HG02623 (cell line): ENCODE measurements around the gene DIP2C.
"Not testable (repeated sequence)": the region's sequence is repeated elsewhere in the genome, so short reads cannot be mapped to it uniquely, and the experiment has no call there.

ENCODE experiments used
- ATAC-seq: cut with Tn5 transposase; IDR thresholded peaks from one replicate; pipeline ENCODE4 v1.9.1; 2021; ENCODE audit warnings: moderate library complexity; ENCODE audit not compliant: unreplicated experiment

DIP2C gene

DNA sequence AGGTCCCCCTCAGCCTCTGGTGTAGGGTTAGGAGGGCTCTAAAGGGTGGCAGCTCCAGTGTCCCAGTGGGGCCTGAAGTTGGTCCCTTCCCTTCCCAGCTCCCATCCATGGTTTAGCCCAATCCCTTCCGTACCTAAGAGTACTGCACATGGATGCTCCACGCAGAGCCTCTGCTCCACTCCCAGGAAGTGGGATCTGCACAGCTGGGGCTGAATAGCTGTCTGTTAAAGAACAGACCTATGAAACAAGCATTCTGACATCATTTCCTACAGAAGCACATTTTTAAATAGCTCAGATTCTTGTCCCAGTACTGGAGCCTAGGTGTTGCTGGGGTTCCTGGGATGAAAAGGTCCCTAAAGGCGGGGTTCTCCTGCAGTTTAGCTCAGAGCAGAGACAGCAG, 418.3 kb downstream of the DIP2C start:
- no peak for ATAC-seq

DNA sequence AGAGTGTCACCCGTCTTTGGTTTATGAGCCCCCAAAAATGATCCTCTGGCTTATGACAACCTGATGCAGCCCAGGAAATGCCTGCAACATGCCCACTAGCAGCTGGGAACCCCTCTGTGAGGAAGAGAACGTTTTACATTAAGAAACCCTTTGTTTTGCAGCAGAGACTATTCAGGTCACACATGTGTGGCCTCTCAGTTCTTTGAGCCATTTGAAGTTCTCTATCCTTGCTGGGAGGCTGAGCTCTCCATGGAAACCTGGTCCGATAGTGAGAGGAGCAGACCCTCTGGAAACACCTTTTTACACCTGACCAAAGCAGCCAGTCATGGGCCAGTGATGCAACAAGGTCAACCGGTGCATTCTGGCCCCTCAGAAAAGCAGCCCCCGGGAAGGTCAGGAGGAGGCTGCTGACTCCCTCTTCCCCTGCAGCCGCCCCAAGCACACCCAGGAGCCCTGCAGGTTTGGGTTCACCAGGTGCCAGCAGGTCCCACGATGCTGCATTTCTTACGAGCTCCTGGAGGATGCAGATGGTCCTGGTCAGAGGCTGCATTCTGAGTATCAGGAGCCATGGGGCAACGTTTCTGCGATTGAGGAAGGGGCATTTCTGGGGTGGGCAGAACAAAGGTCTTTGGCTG, 419.9 kb downstream of the DIP2C start:
- ATAC-seq: no peak

DNA sequence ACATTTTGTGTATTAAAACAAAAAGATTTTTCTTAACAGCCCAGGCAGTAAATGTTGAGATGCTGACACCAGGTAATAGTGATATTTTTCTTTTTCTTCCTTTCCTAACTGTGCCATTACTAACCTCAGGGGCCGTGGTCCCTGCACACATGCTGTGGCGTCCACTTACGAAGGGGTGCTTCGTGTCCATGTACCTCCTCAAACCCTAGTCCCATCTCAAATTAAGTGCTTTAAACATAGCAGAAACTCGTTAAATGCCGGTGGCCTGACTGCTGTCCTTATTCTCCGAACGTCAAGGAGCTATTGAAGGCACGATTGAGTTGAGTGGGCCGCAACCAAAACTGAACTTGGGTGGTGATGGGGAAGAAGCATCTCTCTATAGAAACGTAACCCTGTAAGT, 421.8 kb downstream of the DIP2C start:
- no peak for ATAC-seq

DNA sequence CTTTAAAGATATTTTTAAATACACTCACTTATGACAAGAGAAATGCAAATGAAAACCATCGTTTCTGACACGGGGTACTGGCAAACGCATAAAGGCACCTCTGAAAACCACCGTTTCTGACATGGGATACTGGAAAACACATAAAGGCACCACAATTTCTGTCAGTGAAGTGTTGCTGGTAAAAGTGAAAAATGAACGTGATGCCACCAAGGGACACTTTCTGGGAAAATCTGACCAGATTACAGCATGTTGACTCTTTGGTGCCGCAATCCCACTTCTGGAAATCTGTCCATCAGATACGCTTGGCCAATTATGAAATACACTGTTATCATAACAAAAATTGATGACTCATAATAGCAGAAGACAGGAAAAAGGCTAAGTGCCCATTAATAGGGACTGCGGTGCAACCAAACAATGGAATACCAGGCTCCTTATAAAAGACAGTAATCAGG, 422.5 kb downstream of the DIP2C start:
- no peak for ATAC-seq

DNA sequence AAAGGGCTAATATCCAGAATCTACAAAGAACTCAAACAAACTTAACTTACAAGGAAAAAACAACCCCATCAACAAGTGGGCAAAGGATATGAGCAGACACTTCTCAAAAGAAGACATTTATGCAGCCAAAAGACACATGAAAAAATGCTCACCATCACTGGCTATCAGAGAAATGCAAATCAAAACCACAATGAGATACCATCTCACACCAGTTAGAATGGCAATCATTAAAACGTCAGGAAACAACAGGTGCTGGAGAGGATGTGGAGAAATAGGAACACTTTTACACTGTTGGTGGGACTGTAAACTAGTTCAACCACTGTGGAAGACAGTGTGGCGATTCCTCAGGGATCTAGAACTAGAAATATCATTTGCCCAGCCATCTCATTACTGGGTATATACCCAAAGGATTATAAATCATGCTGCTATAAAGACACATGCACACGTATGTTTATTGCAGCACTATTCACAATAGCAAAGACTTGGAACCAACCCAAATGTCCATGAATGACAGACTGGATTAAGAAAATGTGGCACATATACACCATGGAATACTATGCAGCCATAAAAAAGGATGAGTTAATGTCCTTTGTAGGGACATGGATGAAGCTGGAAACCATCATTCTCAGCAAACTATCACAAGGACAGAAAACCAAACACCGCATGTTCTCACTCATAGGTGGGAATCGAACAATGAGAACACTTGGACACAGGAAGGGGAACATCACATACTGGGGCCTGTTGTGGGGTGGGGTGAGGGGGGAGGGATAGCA, 423.5 kb downstream of the DIP2C start:
- not testable (repeated sequence) for ATAC-seq

DNA sequence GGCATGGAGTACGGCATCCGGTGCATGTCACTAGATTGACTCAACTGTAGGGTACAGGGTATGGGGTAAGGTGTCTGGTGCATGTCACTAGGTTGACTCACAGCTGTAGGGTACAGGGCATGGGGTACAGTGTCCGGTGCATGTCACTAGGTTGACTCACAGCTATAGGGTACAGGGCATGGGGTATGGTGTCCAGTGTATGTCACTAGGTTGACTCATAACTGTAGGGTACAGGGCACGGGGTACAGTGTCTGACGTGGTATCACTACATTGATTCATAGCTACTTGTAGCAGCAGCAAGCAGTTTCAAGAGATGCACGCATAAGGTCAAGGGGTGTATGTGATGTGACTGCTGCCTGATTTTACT, 424.4 kb downstream of the DIP2C start:
- not testable (repeated sequence) for ATAC-seq

DNA sequence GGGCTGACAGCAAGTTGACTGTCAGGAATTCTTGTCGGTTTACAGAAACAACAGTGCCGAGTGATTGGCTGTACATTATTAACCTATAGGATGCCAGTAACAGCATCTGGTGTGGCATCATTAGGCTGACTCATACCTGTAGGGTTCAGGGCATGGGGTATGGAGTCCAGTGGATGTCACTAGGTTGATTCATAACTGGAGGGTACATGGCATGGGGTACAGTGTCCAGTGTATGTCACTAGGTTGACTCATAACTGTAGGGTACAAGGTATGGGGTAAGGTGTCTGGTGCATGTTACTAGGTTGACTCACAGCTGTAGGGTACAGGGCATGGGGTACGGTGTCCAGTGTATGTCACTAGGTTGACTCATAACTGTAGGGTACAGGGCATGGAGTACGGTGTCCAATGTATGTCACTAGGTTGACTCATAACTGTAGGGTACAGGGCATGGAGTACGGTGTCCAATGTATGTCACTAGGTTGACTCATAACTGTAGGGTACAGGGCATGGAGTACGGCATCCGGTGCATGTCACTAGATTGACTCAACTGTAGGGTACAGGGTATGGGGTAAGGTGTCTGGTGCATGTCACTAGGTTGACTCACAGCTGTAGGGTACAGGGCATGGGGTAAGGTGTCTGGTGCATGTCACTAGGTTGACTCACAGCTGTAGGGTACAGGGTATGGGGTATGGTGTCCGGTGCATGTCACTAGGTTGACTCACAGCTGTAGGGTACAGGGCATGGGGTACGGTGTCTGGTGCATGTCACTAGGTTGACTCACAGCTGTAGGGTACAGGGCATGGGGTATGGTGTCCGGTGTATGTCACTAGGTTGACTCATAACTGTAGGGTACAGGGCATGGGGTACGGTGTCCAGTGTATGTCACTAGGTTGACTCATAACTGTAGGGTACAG, 425.1 kb downstream of the DIP2C start:
- ATAC-seq: not testable (repeated sequence)

DNA sequence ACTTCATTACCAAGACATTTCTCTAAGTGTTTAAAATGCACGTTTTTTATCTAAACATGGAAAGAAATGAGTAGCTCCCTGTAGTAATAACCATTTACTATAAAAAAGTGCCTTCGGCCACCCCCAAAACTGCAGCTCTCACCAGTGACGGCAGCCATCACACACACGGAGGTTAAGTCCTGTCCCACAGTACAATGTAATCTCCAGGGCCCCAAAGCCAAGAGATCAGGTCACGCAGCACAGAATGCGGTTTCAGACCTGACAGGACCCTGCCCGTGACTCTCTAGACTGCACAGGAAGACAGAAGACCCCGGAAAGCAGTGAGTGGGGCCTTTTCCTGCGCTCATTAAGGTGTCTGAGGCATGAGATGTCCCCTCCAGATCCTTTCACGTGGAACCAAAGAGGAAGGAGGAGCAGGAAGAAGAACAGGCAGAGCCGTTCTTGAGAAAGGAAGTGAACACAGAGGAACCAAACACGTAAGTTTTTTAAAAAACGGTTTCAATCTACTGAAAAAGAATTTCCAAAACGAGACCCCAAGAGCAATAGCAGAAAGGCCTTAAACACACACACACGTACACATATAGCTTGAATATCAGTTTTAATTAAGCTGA, 428.5 kb downstream of the DIP2C start:
- no peak for ATAC-seq

DNA sequence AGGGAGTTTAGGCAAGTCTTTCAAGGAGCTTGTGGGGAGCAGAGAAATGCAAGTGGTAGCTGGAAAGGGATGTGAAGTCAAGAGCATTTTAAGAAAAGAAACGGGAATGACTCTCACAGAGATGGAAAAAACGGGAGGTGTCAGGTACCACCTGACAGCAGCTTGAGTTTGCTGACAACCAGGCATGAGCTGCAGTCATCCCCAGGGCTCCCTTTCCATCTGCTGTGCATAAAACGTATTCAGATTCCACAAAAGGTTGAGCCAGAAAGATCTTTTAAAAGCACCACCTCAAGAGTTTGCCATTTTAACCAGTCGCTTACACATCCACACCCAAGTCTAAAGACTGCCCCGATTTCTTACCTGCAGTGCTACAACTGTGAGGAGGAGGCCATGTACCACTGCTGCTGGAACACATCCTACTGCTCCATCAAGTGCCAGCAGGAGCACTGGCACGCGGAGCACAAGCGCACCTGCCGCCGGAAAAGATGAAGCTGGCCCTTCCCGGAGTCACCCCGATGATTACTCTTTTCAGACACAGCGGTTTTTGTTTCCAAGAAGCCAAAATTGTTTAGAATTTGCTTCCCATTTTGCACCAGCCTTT, 437.4 kb downstream of the DIP2C start:
- no peak for ATAC-seq

DNA sequence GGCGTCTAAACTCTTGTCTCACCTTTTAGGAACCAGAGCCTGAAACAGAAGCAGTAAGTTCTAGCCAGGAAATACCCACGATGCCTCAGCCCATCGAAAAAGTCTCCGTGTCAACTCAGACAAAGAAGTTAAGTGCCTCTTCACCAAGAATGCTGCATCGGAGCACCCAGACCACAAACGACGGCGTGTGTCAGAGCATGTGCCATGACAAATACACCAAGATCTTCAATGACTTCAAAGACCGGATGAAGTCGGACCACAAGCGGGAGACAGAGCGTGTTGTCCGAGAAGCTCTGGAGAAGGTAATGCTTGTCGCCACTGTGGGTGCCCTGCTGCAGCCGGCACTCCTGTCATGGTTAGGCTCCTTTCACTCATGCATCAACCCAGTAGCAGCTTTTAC, 441.2 kb downstream of the DIP2C start:
- no peak for ATAC-seq

DNA sequence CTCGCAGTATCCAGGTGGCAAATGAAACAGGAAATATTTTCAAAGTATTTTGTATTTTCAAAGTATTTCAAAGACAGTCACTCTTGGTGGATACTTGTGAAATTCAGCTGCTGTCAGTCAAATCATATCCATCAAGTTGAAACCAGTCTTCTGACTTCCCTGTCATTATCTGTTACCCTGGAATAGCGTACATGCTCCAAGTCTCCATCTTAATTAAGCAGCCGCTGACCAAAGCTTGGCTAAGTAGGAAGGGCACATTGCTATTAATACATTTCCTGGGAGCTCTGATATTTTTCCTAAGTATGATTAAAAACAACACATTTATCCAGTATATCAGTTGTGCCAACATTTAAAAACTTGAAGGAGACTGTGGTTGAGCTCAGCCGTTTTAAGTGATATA, 442.0 kb downstream of the DIP2C start:
- ATAC-seq: no peak

DNA sequence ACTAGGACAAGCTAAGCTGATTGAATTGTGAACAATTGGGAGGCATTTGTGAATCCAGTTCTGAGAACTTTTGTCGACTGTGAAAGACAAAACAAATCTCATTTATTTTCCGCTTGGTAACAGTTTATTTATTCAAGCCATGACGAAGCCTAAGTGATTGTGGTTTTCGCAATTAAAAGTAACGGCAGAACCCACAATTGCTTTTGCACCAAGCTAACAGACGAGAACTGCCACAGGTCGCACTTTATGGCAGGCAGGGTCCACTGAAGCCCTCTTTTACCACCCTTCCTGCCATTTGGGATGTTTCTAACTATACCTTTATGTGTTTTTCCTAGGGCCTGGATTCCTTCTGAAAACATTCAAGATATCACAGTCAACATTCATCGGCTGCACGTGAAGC, 443.0 kb downstream of the DIP2C start:
- ATAC-seq: no peak

DNA sequence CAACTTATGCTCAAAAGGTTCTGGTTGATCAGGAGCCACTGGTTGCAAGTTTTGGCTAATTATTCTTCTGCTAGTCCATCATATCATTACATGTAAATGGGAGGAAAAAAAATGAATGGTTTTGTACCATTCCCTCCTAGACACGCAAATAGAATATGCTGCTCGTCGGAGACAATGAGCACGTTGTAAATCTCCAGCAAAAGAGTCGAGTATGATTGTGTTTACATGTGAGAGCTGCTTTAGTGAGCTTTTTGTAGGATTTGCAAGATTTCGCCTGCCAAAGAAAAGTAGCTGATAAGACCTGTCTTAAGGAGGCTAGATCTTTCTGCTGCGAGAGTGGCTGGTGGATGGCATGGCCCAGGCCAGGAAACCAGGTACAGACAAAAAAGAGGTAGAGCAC, 445.2 kb downstream of the DIP2C start:
- ATAC-seq: no peak

DNA sequence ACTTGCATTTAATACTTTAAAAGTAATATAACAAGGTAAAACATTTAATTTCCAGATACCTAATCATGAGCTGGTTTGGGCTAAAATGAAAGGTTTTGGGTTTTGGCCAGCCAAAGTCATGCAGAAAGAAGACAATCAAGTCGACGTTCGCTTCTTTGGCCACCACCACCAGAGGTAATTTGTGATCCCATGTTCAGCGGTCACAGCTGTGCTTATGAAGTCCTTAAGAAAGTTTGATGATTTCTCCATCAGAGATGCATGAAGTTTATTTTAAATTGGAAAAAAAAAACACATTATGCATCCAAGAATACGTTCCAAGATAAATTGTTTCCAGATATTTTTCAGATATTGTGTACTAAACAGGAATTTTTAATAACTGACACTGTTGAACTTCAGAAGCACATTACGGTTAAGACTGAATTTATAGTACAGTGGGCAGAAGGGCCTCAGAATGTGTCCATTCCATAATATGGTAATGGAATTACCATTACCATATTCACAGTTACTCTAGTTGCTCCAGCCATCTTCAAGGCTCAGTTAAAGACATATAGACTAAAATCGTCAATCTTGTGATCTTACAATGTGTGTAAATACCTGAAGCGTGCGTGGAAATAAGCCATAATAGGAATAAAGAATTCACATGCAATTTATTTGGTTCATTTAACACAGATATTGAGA, 447.4 kb downstream of the DIP2C start:
- no peak for ATAC-seq

DNA sequence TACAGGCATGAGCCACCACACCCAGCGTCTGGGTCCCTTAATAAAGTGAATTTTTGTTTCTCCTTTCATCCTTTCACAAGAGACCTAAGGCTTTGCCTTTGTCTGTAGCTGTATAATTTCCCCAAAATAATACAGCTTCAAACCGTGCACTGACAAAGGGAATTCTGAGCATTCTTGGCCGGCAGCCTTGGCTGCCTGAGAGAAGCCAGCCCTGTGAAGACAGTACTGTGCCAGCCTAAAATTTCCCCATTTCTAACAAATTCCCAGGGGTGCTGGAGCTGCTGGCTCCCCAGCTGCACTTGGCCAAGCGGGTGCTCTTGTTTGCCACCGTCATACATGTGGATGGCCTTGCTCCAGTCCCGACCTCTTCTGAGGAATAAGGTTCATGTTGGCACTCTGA, 448.0 kb downstream of the DIP2C start:
- no peak for ATAC-seq

DNA sequence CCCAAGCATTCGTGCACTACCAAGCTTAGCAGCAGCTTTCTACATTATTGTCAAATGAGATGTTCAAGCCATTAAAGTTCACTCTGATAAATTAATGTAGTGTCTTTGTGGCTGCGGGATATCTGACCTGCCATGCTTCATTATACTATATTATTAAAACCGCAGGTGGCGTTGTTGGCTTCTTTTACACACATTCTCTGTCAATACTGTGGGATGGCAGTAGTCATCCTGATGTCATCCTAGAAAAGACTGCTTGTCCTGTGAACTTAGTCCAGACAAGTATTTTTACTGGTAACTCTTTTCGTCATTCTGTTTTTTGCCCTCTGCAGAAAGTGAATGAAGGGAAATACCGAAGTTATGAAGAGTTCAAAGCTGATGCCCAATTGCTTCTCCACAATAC, 450.4 kb downstream of the DIP2C start:
- no peak for ATAC-seq

DNA sequence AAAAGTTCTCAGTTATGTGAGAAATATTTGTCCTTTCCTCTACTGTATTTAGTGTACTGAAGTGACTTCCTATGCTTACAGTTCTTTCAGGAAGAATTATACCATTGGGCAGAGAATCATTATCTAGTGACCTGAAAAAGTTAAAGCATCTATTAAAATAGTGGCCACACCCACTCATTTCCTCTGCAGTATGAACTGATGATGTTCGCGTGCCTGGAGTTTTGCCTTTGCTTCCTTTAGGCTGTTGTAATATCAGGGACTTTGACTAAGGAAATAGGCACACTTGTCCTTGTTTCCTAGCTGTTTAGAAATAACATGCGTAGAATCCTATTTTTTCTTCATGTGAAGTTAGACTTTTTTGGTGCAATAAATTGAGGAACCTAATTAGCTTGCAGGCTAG, 453.6 kb downstream of the DIP2C start:
- ATAC-seq: no peak

DNA sequence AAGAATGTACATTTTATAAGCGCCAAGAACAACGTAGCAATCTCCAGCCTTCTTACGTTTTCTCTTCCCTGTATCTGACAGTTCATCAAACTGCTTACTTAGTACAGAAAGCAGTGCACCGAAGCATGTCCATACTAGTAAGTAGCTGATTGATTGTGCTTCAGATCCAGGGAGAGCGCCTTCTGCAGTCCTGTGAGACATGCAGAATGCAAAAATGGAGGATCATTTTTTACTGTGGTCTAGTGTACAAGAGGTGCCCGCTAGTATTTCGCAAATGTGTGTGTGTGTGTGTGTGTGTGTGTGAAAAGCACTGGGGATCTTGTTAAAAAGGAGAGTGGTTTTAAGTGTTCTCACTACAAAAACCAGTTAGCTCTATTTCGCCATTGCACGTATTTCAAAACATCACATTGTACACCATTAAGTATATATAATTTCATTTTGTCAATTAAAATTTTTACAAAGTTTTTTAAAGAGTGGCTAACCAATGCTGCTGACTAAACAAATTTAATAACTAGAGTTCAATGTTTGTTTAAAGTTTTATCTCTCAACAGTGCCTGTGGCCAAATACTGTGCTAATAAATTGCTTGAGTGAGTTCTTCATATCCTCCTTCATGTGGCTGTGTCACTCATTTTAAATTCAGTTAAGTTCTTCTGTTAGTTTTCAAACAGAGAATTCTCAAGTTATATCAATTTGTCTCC, 454.6 kb downstream of the DIP2C start:
- ATAC-seq: no peak

DNA sequence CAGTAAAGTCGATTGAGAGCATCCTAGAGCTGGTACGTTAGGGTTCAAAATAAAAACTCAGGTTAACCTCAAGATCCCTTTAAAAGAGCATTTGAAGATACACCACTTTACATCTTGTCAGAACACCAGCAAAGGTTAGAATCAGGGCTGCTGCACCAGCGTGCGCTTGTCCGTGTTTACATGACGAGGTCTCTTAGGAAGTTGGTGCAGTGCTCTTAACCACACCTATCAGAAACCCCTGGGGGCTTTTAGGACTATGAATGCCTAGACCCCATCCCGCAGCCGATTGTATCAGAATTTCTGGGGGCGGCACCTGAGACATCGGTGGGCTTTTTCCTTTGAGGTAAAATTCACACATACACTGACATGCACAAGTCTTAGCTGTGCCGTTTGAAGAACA, 456.6 kb downstream of the DIP2C start:
- no peak for ATAC-seq

DNA sequence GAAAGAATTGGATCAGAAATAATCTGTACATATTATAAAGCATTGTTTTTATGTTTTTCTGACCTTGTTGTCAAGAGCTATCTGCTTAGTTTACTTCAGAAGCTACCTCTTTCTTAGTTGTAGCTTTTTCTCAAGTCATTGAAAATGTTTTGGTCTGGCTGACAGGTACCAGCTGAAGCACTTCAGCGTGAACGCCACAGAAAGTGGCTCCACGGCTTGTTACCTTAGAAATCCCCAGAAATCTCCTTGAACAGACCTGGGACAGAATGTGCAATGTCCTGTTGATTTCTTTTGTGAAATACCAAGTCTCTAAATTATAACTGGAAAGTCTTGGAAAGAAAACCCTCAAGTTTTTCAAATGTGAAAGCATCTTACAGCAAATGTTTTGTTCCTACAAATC, 457.4 kb downstream of the DIP2C start:
- ATAC-seq: no peak
